ENCODE measurements around the gene CCNA2.
A peak's percentile ranks its signal among the peaks of the same experiment; 100 is the strongest.

The CCNA2 gene

GRCh38 chr4:121800961-121801714, 22.5 kb downstream of the CCNA2 start, which contains the start of gene EXOSC9:
EXOSC9 (plus strand) TSS chr4:121801323; CDS start chr4:121801425, 102 bp downstream.
- peak; percentile 88 for DNase-seq

- DNase-seq: no peak
Observed at GRCh38 chr4:121800638-121800960, 23.1 kb downstream of the CCNA2 start.

GRCh38 chr4:121799867-121800501, 23.7 kb downstream of the CCNA2 start:
- no peak for DNase-seq

GRCh38 chr4:121799208-121799823, 24.4 kb downstream of the CCNA2 start:
- DNase-seq: no peak

GRCh38 chr4:121796283-121796682, 27.4 kb downstream of the CCNA2 start:
- DNase-seq: no peak

- DNase-seq: peak; percentile 30
Observed at GRCh38 chr4:121794505-121795188, 29.0 kb downstream of the CCNA2 start.

- no peak for DNase-seq
Observed at GRCh38 chr4:121792966-121793365, 30.7 kb downstream of the CCNA2 start.

GRCh38 chr4:121791481-121791880, 32.2 kb downstream of the CCNA2 start:
- DNase-seq: no peak

GRCh38 chr4:121790976-121791375, 32.7 kb downstream of the CCNA2 start:
- DNase-seq: no peak

GRCh38 chr4:121789960-121790829, 33.5 kb downstream of the CCNA2 start:
- peak; percentile 74 for DNase-seq

GRCh38 chr4:121789455-121789854, 34.2 kb downstream of the CCNA2 start:
- peak; percentile 32 for DNase-seq

GRCh38 chr4:121788896-121789295, 34.8 kb downstream of the CCNA2 start:
- DNase-seq: no peak

GRCh38 chr4:121786221-121786620, 37.5 kb downstream of the CCNA2 start:
- DNase-seq: no peak

GRCh38 chr4:121785479-121785878, 38.2 kb downstream of the CCNA2 start:
- peak; percentile 39 for DNase-seq

- DNase-seq: peak; percentile 95
Observed at GRCh38 chr4:121784975-121785374, 38.7 kb downstream of the CCNA2 start.

GRCh38 chr4:121784401-121784800, 39.3 kb downstream of the CCNA2 start:
- no peak for DNase-seq

- no peak for DNase-seq
Observed at GRCh38 chr4:121783210-121783609, 40.5 kb downstream of the CCNA2 start.

GRCh38 chr4:121778991-121779628, 44.6 kb downstream of the CCNA2 start:
- DNase-seq: no peak

- no peak for DNase-seq
Observed at GRCh38 chr4:121777625-121778024, 46.1 kb downstream of the CCNA2 start.

GRCh38 chr4:121776610-121777401, 46.9 kb downstream of the CCNA2 start:
- no peak for DNase-seq

GRCh38 chr4:121773883-121774282, 49.8 kb downstream of the CCNA2 start:
- DNase-seq: peak; percentile 22
